GM21515 (cell line): ENCODE data around the gene CLDN24.
"Not testable (repeated sequence)": the region's sequence is repeated elsewhere in the genome, so short reads cannot be mapped to it uniquely, and the experiment has no call there.

Experiments used
- ATAC-seq: cut with Tn5 transposase; IDR thresholded peaks from one replicate; pipeline ENCODE4 v1.9.1; 2021; ENCODE audit not compliant: unreplicated experiment

CLDN24 gene

GRCh38 chr4:183347566-183347965 is 25.3 kb upstream of the CLDN24 start:
- ATAC-seq, result no peak

DNA sequence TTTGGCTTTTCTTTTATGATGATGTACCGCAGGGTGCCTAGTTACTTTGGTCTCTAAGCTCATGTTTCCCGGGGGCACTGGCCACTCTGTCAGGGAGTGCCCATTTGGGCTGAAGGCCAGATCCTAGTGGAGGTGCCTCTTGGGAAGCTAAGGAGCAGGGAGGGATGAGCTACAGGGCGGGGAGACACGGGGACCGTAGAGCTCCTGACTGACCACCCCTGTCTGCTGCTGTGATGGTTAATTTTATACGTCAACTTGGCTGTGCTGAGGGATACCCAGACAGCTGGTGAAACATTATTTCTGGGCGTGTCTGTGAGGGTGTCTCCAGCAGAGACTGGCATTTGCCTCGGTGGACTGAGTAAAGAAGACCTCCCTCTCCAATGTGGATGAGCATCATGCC is 24.9 kb upstream of the CLDN24 start:
- no peak for ATAC-seq

- ATAC-seq, result no peak
These were observed 23.0 kb upstream of the CLDN24 start for GRCh38 chr4:183345261-183345660.

GRCh38 chr4:183344523-183345255 is 22.5 kb upstream of the CLDN24 start:
- no peak for ATAC-seq

- no peak for ATAC-seq
These were observed 21.5 kb upstream of the CLDN24 start for GRCh38 chr4:183343730-183344129.

DNA sequence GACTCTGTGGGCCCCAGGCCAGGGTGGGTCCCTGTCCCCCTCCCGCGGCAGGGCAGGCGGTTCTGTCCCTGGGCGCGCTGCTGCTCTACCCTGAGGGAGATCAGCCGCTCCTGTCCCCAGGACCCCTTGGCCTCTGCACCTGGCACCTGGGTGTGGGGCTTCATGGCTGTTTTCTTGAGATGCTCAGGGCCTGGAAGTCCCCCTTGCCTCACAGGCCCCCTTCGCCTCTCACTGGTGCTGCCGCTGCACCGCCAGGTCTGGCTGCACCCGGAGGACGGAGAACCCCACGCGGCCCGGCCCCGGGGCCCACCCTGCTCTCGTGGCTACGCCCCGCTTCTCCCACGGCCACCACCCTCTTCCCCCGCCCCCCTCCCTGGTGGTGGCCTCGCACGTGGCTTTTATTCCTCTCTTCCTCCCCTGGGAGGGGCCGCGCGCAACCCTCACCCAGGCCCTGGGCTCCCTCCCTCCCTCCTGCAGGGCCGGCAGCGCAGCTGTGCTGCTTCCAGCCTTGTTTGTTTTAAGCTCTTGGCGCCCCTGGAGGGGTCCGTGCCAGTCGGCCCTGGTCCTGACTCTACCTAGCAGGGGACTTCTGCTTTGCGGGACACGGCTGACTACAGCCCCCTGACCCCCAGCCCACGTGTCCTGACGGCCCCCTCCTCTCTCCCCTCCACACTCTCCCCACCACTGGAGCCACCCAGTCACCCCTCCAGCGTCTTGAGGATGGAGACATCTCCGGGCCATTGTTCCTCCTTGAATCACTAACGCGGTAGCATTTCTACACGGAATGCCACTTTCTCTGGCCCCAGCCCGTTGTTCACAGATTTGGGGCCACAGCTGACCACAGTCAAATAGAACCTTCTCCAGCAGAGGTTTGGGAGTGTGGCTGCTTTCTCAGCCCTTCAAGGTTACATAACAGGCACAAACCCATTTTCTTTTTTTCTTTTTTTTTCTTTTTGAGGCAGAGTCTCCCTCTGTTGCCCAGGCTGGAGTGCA is 20.6 kb upstream of the CLDN24 start:
- no peak for ATAC-seq

DNA sequence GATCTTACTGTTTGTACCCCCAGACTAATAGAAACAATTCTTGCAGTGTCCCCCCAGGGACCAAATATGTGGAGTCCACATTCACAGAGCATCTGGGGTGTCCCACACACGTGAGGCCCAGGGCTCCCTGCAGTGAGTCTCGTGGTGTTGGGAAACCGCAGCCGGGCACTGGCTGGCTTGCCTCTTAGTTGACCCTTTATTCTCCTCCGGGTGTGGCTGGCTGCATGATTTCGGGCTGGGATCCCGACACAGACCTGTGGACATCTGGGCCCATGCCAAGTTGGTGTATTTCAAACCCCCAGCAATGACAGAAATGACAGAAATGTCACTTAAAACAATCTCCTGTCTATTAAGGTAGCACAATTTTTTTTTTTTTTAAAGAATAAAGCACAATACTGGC is 15.6 kb upstream of the CLDN24 start:
- no peak for ATAC-seq

DNA sequence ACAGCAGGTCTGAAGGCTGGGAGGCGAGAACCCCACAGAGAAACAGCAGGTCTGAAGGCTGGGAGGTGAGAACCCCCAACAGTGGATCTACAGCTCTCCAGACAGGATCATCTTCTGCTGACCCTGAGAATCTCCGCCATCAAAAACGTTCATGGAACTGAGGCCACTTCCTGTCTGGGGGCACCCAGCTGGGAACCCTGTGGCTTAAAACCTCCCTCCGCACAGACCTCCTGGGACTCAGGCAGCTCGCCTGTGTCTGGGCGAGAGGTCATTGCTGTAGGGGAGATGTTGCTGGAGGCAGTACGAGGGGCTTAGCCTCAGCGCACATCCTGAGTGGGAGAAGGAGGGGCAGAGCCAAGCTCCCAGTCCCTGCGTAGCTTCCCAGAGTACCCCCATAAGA is 15.1 kb upstream of the CLDN24 start:
- no peak for ATAC-seq

DNA sequence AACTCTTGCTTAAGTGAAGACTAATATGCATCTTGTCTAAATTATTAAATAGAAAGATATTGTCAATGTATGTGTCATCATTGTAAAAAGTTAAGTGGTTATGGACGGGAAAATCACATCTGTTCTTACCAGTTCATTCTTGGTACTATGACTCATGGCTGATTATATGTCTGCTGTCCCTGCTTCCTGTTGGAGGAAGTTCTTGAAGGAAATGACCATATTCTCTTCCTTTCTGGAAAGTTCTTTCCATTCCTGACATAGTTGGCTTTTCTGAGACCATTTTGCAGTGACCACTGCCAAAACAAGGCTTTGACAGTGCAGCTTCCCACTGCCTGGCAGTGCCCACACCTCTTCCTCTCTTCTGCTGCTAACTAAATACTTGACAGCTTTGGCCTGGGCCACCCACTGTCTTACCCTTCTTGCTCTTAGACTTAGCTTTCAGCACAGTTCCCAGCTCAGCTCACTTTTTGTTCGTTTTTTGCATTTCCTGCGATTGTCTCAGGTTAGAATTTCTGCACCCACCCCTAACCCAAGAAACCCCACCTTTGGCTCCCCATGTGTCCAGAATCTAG is 13.2 kb upstream of the CLDN24 start:
- no peak for ATAC-seq

- ATAC-seq, result no peak
These were observed 11.8 kb upstream of the CLDN24 start for GRCh38 chr4:183333983-183334382.

GRCh38 chr4:183333202-183333601 is 11.0 kb upstream of the CLDN24 start:
- ATAC-seq, result no peak

- no peak for ATAC-seq
These were observed 10.2 kb upstream of the CLDN24 start for GRCh38 chr4:183332447-183332846.

DNA sequence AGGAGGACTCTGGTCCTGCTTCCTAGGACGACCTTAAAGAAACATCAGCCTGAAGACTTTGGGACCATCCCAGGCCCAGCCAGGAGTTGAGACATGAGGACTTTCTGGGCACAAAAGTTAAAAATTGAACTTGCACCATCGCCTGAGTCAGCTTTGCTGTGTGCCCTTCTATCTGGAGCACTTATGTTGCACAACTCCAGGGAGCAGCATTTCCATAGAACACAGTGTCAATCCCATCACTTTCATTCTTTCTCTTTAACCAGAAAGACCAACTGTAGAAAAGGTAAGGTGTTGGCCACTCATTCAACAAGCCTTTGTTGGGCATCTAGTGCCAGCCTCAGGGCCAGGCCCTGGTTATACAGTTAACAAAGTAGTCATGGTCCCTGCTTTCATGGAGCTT is 8.6 kb upstream of the CLDN24 start:
- ATAC-seq, result no peak

DNA sequence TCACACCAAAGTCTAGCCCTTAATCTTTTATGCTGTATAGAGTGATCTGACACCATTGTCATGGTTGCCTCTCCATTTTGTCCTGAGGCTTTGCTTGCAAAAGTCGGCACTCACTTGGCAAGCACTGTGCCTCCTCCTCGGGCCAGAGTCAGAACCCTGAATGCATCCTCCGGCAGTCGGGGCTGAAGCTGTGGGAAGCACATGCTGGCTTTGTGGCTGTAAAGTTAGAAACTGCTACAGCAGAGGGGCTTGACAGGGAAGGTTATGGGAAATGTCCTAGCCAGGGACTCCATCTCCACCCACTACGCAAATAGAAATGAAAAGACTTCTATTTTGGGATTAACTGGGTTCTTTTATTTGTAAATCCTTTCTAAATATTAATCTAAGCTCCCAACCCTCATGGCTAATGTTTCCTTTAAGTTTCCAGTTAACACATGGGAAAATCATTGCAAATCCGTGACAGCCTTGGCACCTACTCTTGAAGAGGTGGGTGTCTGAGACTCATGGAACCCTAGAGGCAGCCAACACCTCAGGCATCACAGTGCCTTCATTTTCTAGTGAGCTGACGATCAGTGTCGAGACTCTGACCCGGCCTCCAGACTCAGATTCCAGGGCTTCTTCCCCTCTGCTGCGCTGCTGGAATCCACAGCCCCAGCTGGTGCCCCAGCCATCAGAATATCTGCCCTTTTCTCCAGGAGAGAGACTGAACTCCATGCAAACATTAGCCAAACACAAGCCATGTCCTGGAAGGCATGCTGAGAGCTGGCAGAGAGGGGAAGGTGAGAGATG is 7.9 kb upstream of the CLDN24 start:
- ATAC-seq, result no peak

DNA sequence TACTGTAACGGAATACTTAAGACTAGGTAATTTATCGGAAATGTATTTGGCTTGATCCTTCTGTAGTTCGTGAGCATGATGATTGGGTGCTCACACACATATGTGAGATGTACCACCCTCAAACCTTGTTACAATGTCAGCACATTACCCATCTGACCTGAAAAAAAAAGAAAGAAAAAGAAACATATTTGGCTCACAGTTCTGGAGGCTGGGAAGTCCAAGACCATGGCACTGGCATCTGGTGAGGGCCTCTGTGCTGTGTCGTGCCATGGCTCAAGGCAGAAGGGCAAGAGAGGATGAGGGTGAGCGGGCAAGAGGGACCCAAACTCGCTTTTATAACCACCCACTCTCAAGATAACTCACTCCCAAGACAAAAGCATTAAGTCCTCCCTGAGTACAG is 7.0 kb upstream of the CLDN24 start:
- ATAC-seq, result no peak

DNA sequence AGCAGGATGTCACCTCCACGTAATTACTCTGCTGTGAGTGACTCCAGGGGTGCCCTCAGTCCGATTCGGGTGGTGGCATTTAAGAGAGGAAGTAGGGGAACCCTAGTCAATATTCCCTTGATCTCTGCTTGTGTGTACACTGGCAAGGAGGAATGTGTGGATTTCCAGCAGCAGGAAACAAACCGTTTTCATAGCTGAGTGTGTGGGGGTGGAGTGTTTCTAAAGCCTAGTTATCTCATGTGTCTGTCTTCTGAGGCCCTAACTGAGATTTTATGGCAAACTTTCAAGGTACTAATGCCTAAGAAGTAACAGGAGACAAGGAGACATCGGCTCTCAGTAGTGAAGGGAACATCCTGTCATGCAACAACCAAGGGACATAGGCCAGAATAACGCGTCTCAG is 6.6 kb upstream of the CLDN24 start:
- ATAC-seq, result no peak

- ATAC-seq, result no peak
These were observed 5.6 kb upstream of the CLDN24 start for GRCh38 chr4:183327827-183328226.

GRCh38 chr4:183326853-183327252 is 4.6 kb upstream of the CLDN24 start:
- no peak for ATAC-seq

DNA sequence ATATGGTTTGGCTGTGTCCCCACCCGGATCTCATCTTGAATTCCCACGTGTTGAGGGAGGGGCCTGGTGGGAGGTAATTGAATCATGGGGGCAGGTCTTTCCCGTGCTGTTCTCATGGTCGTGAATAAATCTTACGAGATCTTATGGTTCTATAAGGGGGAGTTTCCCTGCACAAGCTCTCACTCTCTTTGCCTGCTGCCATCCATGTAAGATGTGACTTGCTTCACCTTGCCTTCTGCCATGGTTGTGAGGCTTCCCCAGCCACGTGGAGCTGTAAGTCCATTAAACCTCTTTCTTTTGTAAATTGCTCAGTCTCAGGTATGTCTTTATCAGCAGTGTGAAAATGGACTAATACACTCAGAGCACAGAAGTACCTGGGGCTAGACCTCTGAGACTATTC is 4.2 kb upstream of the CLDN24 start:
- ATAC-seq, result not testable (repeated sequence)

GRCh38 chr4:183324619-183325018 is 2.4 kb upstream of the CLDN24 start:
- ATAC-seq, result no peak

- ATAC-seq, result not testable (repeated sequence)
These were observed 1.8 kb upstream of the CLDN24 start for GRCh38 chr4:183324056-183324455.
